HL-60/S4 treated with retinoic acid at 250 ng/mL for 4 days and 3 days (cell line): ENCODE measurements around the gene WDR64.

Source experiments
- in situ Hi-C: fragments of 300-500 bp; cut with MboI; formaldehyde crosslinking; loops from 2 replicates; pipeline ENCODE4 v1.7.0; 2022; ENCODE audit warnings: low sequenced_read_pairs

Gene WDR64

DNA sequence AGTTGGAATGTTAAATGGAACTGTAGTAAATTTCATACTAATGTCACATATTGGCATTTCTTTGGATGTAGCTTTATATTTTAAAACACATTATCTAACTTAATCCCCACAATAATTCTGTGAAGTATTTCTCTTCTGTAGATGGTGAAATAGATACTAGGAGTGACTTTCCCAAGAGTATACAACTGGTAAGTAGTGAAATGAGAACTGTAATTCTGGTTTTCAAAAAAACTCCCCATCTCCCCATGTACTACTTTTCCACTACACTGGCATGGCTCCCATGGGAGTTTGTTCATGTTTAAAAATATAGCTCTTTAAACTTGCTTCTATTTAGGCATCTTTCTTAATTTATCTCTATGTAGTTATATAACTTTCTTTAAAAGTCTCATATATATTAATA is 22.1 kb upstream of the WDR64 start:
- in situ Hi-C loops: no loop called here

DNA sequence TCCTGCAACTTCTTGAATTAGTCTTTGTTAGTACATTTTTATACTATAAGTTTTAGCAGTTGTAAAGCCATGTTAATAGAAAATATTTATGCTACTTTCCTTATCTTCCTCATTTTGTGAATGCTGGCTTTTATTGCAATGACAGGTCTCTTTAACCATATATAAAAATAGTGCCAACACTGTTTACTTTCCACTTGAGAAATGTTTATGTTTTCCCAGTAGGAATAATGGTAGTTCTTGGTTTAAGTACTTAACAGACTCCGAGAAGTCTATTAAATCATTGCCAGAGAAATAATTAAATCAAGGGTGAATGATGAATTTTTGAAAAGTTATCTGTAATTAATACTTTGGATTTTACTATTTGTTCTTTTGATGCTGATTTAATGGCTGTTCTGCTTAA is 21.6 kb upstream of the WDR64 start:
- in situ Hi-C loops: no loop called here

GRCh38 chr1:241630899-241631298 is 21.2 kb upstream of the WDR64 start:
- in situ Hi-C loops: no loop called here

- in situ Hi-C loops: no loop called here
Measured at GRCh38 chr1:241631674-241632073, 20.4 kb upstream of the WDR64 start.

GRCh38 chr1:241632987-241633386 is 19.1 kb upstream of the WDR64 start:
- in situ Hi-C loops: no loop called here

DNA sequence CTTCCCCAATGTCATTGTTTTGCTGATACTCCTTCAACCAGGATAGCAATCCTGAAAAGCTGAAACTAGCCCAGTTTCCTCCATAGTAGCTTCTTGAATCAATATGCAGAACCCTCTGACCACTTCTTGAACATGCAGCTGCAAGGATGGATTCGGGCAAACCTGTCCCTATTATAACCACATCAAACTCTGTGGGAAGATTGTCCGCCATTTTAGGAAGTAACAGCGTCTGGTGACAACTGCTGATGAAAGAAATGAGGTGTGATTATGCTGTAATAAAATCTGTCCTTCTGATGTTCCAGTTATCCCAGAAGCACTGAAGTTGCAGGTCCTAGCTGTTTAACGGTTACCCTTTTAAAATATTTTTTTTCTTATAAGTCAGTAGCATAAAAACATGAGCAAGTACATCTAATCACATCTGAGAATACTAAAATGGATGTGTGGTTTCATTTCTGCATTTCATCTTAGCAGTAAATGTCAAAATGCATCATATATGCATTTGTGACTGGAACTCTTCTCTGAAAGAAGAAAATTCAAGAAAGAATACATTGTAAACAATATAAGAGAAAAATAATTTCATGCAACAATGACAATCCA is 16.4 kb upstream of the WDR64 start:
- in situ Hi-C loops: no loop called here

DNA sequence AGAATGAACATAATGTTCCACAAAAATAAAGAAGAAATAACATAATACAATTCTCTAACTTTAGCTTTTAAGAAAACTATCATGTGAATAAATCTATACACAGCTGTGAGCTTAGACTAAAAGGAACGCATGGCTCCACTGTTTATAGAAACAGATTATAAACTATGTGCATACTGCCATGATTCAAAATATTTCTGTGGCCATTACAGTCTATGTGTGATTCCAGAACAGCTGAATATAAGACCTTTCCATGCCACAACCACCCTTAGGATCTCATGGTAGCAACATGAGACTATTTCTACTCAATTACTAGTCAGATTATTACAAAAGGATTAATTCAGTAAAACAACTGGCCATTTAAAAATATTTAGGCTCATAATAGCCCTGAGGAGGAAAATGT is 15.8 kb upstream of the WDR64 start:
- in situ Hi-C loops: no loop called here

- in situ Hi-C loops: no loop called here
Measured at GRCh38 chr1:241637046-241637590, 15.0 kb upstream of the WDR64 start.

- in situ Hi-C loops: no loop called here
Measured at GRCh38 chr1:241637604-241638003, 14.5 kb upstream of the WDR64 start.

DNA sequence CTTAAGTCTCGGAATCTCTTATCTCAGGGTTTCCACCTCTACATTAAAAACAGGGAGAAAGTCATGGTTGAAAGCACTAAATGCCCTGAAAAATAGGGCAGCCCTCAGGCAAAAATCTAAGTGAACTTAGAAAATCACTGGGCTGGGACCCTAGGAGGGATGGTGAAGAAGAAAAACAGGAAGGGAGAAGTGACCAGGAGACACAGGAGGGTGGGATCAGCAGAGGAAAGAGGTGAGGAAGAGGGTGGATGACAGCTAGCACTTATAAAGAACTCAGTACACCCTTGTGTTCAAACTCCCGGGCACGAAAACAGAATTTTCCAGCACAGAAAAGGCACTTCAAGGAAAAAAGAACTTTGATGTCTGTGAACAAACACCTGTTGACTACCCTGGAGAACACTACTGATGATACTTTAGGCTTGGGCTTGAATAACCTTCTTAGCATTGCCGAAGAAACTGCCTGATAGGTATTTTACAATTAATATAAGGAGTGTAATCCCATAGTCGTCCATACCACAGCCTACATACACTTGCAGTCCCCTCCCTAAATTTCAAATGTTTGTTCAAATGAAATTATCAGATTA is 13.9 kb upstream of the WDR64 start:
- in situ Hi-C loops: no loop called here

- in situ Hi-C loops: no loop called here
Measured at GRCh38 chr1:241638909-241639622, 13.0 kb upstream of the WDR64 start.

GRCh38 chr1:241639623-241640148 is 12.4 kb upstream of the WDR64 start:
- in situ Hi-C loops: no loop called here

- in situ Hi-C loops: no loop called here
Measured at GRCh38 chr1:241640149-241640866, 11.8 kb upstream of the WDR64 start, which contains the start of the genes CHML and OPN3. Gene CHML (minus strand): TSS chr1:241640369. CDS start chr1:241635766, 4,603 bp downstream. Gene OPN3 (minus strand): TSS chr1:241640369. CDS start chr1:241640254, 115 bp downstream.

DNA sequence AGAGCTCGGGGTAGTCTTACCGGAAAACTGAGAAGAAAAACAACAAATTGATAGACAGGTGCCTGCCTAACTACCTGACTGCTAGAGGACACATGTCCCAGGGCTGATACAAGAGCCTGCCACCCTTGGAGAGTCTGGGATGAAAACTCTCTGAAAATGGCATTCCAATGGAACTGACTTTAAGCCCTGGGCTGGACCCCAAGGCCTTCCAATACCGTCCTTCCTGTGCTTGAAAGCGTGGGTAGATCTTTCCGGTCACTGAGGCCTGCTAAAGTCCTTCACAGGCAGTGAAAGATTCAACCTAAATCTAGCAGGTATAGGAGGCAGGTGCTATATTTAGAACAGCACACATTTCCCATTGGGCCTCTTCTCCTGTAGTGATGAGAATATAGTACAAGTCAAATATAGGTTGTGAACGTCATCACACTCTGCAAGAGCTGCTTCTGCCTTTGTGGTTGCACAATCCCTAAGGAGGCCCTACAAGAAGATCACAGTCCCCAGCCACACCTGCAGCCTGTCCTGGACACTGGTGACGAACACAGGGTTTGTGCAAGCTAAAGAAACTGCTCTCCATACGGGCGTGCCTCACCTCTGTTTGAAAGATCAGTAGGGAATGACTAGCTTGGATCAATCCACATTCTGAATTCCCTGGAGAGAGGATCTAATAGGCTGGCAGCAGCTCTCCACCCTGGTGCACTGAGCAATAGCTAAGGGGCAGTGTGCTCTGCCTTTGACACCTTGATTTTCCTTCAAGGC is 11.0 kb upstream of the WDR64 start:
- in situ Hi-C loops: no loop called here

GRCh38 chr1:241641773-241642592 is 10.1 kb upstream of the WDR64 start:
- in situ Hi-C loops: no loop called here

DNA sequence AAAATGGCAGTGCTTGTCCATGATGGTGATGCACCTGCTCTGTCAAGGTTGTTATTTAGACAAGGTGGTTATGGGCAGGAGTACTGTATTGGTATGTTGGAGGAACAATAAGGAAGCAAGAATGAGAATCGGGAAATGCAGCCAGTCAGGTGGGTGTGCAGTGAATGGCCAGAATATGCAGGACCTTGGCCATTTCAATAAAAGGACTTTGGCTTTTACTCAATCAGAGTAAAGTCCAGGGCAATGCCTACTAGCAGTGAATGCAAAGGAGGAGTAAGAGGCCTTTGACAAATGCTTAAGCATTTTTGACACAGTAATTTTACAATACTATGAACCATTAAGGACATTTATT is 9.5 kb upstream of the WDR64 start:
- in situ Hi-C loops: no loop called here

GRCh38 chr1:241644259-241644658 is 7.8 kb upstream of the WDR64 start:
- in situ Hi-C loops: no loop called here

- in situ Hi-C loops: no loop called here
Measured at GRCh38 chr1:241645199-241645598, 6.9 kb upstream of the WDR64 start.

DNA sequence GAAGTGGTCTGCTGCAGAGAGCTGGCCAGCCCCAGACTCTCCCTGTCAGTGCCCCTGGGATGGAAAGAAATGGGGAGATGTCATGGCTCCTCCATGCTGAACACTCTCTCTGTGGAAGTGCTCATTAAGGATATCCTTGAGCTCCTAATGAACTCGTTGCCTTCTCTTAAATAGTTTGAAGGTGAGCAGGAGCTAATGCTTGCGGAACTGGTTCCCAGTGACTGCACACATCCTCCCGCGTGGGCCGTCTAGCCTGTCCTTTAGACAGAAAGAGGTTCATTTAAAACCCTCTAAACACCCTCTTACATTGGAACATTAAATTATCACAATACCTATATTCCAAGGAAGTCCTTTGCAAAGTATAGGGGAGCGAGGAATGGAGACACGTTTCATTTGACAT is 5.9 kb upstream of the WDR64 start:
- in situ Hi-C loops: no loop called here

DNA sequence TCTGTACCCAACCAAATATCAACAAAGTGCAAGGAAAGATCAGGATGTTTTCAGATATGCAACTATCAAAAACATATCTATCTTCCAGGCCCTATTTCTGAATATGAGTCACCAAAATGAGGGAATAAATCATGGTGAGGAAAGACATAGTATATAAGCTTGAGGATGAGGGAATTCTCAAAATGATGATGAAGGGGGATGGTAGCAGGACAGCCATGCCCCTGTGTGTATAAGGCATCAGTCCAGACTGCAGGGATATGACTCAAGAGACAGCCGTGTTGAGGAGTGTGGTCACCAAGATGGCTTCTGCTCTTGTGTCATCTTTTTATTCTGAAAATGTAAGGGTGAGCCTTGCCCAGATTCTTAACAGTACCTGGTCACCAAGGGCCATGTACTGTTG is 4.4 kb upstream of the WDR64 start:
- in situ Hi-C loops: no loop called here
